AG10803 (cell line): ENCODE results near the gene KLHL14.

ENCODE experiments used
- DNase-seq: peaks from one replicate; pipeline ENCODE4 v3.0.0; 2010; ENCODE audit warnings: low read depth
- H3K4me3 ChIP-seq: 2 replicates; pipeline ENCODE4 v1.5.1; 2011; ENCODE audit warnings: mild to moderate bottlenecking, low read length, control low read depth
- CTCF ChIP-seq: conservative IDR thresholded peaks from 2 replicates; pipeline ENCODE4 v1.5.1; 2011; ENCODE audit warnings: mild to moderate bottlenecking, low read length, control low read depth, inconsistent platforms

The KLHL14 gene

GRCh38 chr18:32761231-32761630 lies 11.6 kb downstream of the KLHL14 start:
- no peak for TF ChIP-seq CTCF
- no peak for DNase-seq
- no peak overlapping the region for H3K4me3 ChIP-seq

DNA sequence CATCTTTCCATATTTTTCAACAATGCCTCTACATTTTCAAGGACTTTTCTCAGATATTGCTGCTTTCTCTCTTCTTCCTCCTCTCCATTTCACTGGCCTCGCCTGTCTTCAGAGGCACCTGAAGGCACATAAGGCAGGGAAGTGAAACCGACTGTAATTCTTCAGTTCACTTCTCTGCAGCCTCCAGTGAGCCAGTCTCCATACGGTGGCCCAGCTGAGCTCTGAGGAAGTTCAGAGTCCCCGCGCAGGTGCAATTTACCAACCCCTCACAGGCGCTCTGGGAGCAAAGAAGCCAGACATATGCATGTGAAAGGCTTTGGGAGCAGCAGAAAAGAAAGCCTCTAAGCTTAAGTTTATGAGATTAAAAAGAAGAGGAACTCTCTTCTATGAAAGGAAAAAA lies 12.4 kb downstream of the KLHL14 start:
- DNase-seq: no peak
- H3K4me3 ChIP-seq: no peak overlapping the region
- TF ChIP-seq CTCF: no peak

DNA sequence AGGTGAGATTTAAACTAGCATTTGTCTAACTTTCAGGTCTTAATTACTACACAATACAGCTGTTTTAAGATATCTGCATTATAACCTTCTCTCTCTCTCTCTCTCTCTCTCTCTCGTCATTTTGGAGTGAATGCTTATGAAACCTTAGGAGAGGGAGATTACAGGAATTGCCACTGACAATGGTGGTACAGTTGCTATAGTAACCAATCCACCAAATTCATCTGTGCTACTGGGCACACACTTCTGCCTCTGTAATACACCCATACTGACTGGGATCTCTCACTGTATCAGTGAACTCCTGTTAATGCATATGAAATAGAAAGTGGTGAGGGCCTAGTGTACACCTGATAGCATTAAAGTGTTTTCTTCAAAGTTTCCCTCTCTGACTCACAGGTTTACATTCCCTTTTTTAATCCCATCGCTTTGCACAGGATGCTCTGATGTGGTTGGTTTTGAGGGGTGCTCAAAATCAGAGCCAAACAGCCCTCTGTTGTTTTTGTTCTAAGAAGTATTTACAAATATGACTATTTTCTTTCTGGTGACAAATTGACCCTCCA lies 13.1 kb downstream of the KLHL14 start:
- no peak for TF ChIP-seq CTCF
- no peak overlapping the region for H3K4me3 ChIP-seq
- DNase-seq: no peak

DNA sequence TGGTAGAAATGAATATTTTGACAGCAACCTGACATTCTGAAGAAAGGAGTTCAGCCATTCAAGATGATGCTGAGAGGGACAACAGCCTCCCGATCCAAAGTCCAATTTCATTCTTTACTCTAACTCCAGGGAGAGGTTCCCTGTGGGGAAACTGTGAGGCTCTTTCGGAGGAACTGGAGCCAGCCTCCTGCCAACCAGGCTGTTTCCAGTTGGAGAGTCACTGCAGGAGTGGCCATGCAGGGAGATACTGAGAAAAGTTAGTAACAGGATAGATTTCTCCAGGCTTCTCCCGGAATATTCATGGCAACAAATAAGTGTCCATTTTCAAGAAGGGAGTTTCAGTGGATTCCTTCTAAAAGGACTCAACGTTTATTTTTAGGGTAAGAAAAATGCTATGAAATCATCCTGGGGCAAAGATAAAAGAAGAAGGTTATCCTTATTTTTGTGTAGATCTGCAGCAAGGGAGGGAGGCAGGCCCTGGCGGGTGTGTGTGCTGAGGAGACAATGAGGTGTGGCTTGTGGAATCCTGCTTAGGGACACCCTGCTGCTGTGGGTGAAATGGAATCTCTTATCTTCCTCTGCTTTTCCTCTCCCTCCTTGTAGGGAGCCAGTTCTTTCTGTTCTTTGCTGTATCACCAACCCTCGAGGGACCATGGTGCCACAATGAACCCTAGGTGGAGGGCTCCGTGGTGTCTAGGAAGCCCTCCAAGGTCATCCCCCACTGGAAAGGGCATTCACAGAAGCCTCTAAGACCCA lies 18.1 kb downstream of the KLHL14 start:
- H3K4me3 ChIP-seq: no peak overlapping the region
- no peak for DNase-seq
- no peak for TF ChIP-seq CTCF

DNA sequence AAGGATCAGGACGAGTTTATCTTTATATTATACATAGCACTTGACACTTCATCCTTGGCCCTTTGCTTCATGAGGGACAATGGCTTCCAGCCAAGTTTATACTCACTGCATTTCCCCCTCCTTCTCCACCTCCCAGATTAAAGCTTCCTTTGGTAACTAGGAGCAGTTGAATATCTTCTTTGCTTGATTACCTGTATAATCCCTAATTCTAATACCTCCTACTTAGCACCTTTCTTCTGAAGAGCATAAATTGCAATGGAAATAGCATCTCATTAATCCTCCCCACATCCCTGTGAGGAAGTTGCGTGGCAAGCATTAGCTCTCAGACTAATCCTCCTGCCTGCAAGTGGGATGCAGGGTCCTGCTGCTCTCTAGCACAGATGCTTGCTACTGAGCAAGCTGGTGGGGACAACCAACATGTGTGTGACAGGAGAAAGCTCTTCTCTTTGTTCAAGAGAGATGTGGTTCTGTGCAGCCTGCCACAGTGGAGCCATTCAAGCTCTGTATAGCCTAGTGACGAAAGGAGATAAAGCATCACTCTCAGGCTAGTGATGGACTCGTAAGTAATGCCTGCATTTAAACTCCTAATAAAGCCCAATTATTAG lies 19.1 kb downstream of the KLHL14 start:
- no peak for TF ChIP-seq CTCF
- no peak overlapping the region for H3K4me3 ChIP-seq
- no peak for DNase-seq

- TF ChIP-seq CTCF: no peak
- no peak overlapping the region for H3K4me3 ChIP-seq
- DNase-seq: no peak
Measured at GRCh38 chr18:32750328-32750727, 22.5 kb downstream of the KLHL14 start.

GRCh38 chr18:32749809-32750208 lies 23.0 kb downstream of the KLHL14 start:
- H3K4me3 ChIP-seq: no peak overlapping the region
- no peak for TF ChIP-seq CTCF
- no peak for DNase-seq
